SJCRH30 (cell line): Measurements from ENCODE around the gene ST6GALNAC3. TPM values are rescaled to one million over a fixed set of nuclear protein-coding genes. Genes with fewer than 3 reads are reported as not detected.

Experiments
- DNase-seq, 2 experiments: peaks; one replicate each; pipeline ENCODE4 v3.0.0-alpha.2; 2015 to 2020
- H3K27ac ChIP-seq: fragments of 250-450 bp; sonication (Bioruptor Pico); 2 replicates; pipeline ENCODE4 v1.5.1; 2020; ENCODE audit warnings: mild to moderate bottlenecking, moderate library complexity
- H3K27me3 ChIP-seq: fragments of 250-450 bp; sonication (Bioruptor Pico); 2 replicates; pipeline ENCODE4 v1.5.1; 2020; ENCODE audit warnings: mild to moderate bottlenecking, moderate library complexity
- H3K36me3 ChIP-seq: fragments of 250-450 bp; sonication (Bioruptor Pico); 2 replicates; pipeline ENCODE4 v1.5.1; 2020; ENCODE audit warnings: mild to moderate bottlenecking, moderate library complexity
- H3K4me1 ChIP-seq: fragments of 250-450 bp; sonication (Bioruptor Pico); 2 replicates; pipeline ENCODE4 v1.5.1; 2020; ENCODE audit warnings: mild to moderate bottlenecking, moderate library complexity
- H3K4me3 ChIP-seq: fragments of 250-450 bp; sonication (Bioruptor Pico); 2 replicates; pipeline ENCODE4 v1.5.1; 2020; ENCODE audit warnings: mild to moderate bottlenecking, moderate library complexity
- H3K9me3 ChIP-seq: fragments of 250-450 bp; sonication (Bioruptor Pico); replicated peaks from 2 replicates; pipeline ENCODE4 v1.5.1; 2020; ENCODE audit warnings: mild to moderate bottlenecking, moderate library complexity
- total RNA-seq: library from RNA; depleted of rRNA; stranded (reverse); fragments of >200 nt; shearing (Covaris generic); gene quantifications from 2 replicates; pipeline ENCODE4 v1.2.3, GENCODE V29; 2014

The ST6GALNAC3 gene
- total RNA-seq, 1 experiment from 2014 or later: 6.4 TPM

DNA sequence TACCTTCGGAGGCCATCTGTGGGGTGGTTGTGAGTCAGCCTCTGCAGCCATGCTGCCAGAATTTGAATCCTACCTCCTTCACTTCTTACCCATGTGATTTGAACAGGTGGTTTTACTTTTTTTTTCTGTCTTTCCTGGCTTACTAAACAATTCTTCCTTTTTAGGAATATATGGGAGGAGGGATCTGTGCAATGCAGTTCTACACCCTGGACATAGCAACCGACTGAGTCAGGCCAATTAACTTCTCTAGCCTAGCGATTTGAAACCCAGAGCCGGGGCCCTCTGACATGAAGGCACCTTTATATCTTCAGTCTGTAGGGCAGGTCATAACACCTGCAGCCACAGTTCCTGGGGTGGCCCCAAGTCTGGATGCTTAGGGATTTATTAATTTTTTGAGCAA lies 83.6 kb downstream of the ST6GALNAC3 start:
- Histone ChIP-seq H3K4me3 (no peak overlapping the region), H3K4me1 (no peaks in the 10 kb centered on the region), H3K36me3 (no peaks in the 10 kb centered on the region), H3K27ac (no peak overlapping the region), H3K9me3 (no peaks in the 10 kb centered on the region), H3K27me3 (no peaks in the 10 kb centered on the region)
- DNase-seq: no peak

- no peaks in the 10 kb centered on the region for H3K4me1 ChIP-seq
- no peak for DNase-seq
Observed at GRCh38 chr1:76160225-76160624, 85.7 kb downstream of the ST6GALNAC3 start.

GRCh38 chr1:76161451-76161850 lies 86.9 kb downstream of the ST6GALNAC3 start:
- Histone ChIP-seq H3K9me3 (no peaks in the 10 kb centered on the region; the same call in 1 of the 2 replicates), H3K36me3 (no peaks in the 10 kb centered on the region), H3K4me1 (no peaks in the 10 kb centered on the region), H3K4me3 (no peak overlapping the region), H3K27ac (no peak overlapping the region), H3K27me3 (no peaks in the 10 kb centered on the region)
- DNase-seq: no peak

More at GRCh38 chr1:76160225-76160624, 85.7 kb downstream of the ST6GALNAC3 start:
- no peaks in the 10 kb centered on the region for H3K9me3 ChIP-seq
- no peak overlapping the region for H3K4me3 ChIP-seq
- no peaks in the 10 kb centered on the region for H3K27me3 ChIP-seq
- H3K27ac ChIP-seq: no peak overlapping the region
- H3K36me3 ChIP-seq: no peaks in the 10 kb centered on the region

- Histone ChIP-seq H3K4me1 (no peaks in the 10 kb centered on the region), H3K27ac (no peak overlapping the region), H3K4me3 (no peak overlapping the region), H3K9me3 (peaks cover 5% of the 10 kb centered on the region), H3K27me3 (no peaks in the 10 kb centered on the region), H3K36me3 (no peaks in the 10 kb centered on the region)
- DNase-seq: no peak
Observed at GRCh38 chr1:76162254-76162653, 87.7 kb downstream of the ST6GALNAC3 start.

- H3K36me3 ChIP-seq: no peaks in the 10 kb centered on the region
- no peaks in the 10 kb centered on the region for H3K4me1 ChIP-seq
- H3K27me3 ChIP-seq: no peaks in the 10 kb centered on the region
- DNase-seq: no peak
- H3K27ac ChIP-seq: no peak overlapping the region
- no peak overlapping the region for H3K4me3 ChIP-seq
- peaks cover 12% of the 10 kb centered on the region for H3K9me3 ChIP-seq
Observed at GRCh38 chr1:76164165-76164564, 89.6 kb downstream of the ST6GALNAC3 start.

DNA sequence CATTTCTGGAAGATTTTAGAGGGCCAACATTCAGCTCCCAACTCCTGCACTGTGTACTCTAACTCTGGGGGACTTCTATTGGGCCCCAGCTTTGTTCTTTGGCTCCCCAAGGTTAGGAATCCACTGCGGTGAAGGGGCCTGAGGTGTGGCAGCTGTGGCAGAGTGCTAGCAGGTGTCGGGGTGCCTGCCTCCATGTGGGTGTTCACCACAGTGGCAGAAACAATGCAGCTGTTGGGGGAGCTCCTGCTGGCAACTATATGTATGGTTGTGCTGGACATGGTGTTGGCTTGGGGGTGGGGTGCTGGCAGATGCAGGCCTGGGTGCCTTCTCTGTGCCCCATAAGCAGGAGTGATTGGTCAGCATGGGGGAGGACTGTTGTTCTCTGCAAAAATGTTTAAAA lies 95.5 kb downstream of the ST6GALNAC3 start:
- Histone ChIP-seq H3K27ac (no peak overlapping the region), H3K27me3 (no peaks in the 10 kb centered on the region), H3K4me1 (0 out of 2 replicates have a peak, but pooled peaks cover 3% of the 10 kb centered on the region), H3K9me3 (peaks cover 12% of the 10 kb centered on the region), H3K36me3 (no peaks in the 10 kb centered on the region), H3K4me3 (no peak overlapping the region)
- peak in 1 of 2 experiments; percentile 11 for DNase-seq

GRCh38 chr1:76170513-76170912 lies 96.0 kb downstream of the ST6GALNAC3 start:
- Histone ChIP-seq H3K27me3 (no peaks in the 10 kb centered on the region), H3K36me3 (no peaks in the 10 kb centered on the region)
- DNase-seq: no peak

GRCh38 chr1:76176000-76176399 lies 101.5 kb downstream of the ST6GALNAC3 start:
- H3K4me3 ChIP-seq: no peak overlapping the region
- DNase-seq: peak in 1 of 2 experiments; percentile 16
- no peaks in the 10 kb centered on the region for H3K27me3 ChIP-seq

More at GRCh38 chr1:76170513-76170912, 96.0 kb downstream of the ST6GALNAC3 start:
- 0 out of 2 replicates have a peak, but pooled peaks cover 3% of the 10 kb centered on the region for H3K4me1 ChIP-seq
- H3K4me3 ChIP-seq: no peak overlapping the region
- H3K9me3 ChIP-seq: peaks cover 12% of the 10 kb centered on the region
- no peak overlapping the region for H3K27ac ChIP-seq

DNA sequence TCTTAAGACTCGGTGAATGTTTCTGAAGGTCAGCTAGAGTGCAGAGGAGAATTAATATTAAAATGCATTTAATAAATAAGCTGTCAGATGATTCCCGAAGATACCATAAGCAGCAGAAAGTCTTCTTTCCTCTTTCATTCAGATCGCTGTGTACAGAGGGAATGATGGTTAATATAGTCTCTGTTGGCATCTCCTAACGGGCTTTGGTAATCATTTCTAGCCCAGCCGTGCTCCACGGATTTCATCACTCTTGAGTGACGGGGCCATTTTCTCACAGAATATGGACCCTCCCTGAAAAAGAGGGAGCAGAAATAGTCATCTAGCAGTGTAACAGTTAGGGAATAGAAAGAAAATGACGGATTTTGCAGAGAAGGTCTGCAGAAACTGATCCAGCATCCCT lies 103.1 kb downstream of the ST6GALNAC3 start:
- H3K4me3 ChIP-seq: no peak overlapping the region
- no peak overlapping the region for H3K27ac ChIP-seq
- no peak for DNase-seq
- no peaks in the 10 kb centered on the region for H3K27me3 ChIP-seq
- H3K36me3 ChIP-seq: no peaks in the 10 kb centered on the region
- 0 out of 2 replicates have a peak, but pooled peaks cover 5% of the 10 kb centered on the region for H3K4me1 ChIP-seq
- 0 out of 2 replicates have a peak, but pooled peaks cover 2% of the 10 kb centered on the region for H3K9me3 ChIP-seq

More at GRCh38 chr1:76176000-76176399, 101.5 kb downstream of the ST6GALNAC3 start:
- 0 out of 2 replicates have a peak, but pooled peaks cover 5% of the 10 kb centered on the region for H3K4me1 ChIP-seq
- no peak overlapping the region for H3K27ac ChIP-seq
- H3K9me3 ChIP-seq: 0 out of 2 replicates have a peak, but pooled peaks cover 2% of the 10 kb centered on the region
- no peaks in the 10 kb centered on the region for H3K36me3 ChIP-seq

DNA sequence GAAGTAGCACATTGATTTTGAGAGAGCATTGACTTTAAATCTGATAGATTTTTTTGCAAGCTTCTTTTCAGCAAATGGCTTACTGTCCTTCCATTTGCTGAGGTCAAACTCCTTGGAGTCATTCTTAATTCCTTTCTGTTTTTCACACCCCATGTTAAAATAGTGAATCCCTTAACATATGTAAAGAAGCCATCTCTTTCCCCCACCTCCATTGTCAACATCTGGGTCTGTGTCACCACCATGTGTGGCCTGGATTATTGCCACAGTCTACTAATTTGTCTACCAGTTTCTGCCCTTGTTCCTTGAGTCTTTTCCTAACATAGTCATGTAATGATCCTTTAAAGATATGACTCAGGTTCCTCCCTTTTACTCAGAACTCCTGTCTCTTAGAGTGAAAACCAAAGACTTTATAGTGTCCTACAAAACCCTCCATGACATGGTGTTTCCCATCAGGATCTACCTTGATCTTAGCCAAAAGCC lies 104.7 kb downstream of the ST6GALNAC3 start:
- no peaks in the 10 kb centered on the region for H3K36me3 ChIP-seq

GRCh38 chr1:76185207-76185606 lies 110.7 kb downstream of the ST6GALNAC3 start:
- Histone ChIP-seq H3K4me1 (no peaks in the 10 kb centered on the region), H3K27ac (no peak overlapping the region), H3K4me3 (no peak overlapping the region), H3K9me3 (no peaks in the 10 kb centered on the region), H3K36me3 (no peaks in the 10 kb centered on the region), H3K27me3 (no peaks in the 10 kb centered on the region)
- no peak for DNase-seq

More for the DNA sequence above, 104.7 kb downstream of the ST6GALNAC3 start:
- H3K27ac ChIP-seq: no peak overlapping the region
- H3K4me3 ChIP-seq: no peak overlapping the region
- H3K9me3 ChIP-seq: 0 out of 2 replicates have a peak, but pooled peaks cover 2% of the 10 kb centered on the region
- no peak for DNase-seq
- H3K4me1 ChIP-seq: 0 out of 2 replicates have a peak, but pooled peaks cover 5% of the 10 kb centered on the region
- H3K27me3 ChIP-seq: no peaks in the 10 kb centered on the region

DNA sequence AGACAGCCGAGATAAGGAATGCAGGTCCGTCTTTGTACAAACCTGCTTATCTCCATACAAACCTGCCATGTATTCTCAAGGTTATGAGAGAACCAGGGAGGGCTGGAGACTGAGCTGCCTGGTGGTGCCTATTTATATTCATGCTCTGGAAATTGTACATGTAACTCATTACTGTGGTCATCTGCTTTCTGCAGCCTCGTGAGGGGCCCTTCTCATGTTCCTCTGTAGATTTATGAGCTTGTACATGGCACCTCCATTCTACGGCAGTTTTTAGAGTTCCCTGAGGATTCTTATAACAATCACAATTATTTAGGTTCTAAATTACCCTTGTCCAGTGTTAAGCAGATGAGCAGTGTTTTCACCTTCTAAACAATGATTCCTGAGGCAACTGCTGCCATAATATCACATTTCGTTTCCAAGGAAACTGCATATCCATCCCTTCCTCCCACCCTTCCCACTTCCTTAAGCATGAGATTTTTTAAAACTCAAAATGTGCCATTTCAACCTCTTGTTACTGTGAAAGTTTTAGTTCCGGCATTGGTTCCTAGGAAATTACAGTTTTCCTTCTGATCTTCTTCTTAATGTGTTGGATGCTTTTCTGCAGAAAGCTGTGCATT lies 112.1 kb downstream of the ST6GALNAC3 start:
- Histone ChIP-seq H3K27me3 (no peaks in the 10 kb centered on the region), H3K36me3 (no peaks in the 10 kb centered on the region), H3K27ac (no peak overlapping the region), H3K4me1 (no peaks in the 10 kb centered on the region), H3K9me3 (no peaks in the 10 kb centered on the region), H3K4me3 (no peak overlapping the region)
- DNase-seq: no peak

DNA sequence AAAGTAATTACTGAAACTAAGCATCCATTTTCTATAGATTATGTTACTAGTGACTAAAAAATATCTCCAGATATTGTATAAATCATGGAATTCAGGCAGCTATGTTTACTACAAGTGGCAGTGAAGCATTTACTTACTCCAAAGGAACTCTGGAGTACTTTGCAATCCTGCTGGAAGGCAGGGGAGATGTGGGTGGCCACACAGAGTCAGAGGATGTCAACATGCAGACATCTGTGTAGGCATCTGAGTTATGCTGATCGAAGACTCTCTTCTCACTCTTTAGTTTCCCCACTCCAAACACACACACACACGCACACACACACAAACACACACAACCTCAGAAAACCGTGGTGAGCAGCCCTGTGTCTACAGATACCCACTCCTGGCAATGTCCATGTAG lies 112.9 kb downstream of the ST6GALNAC3 start:
- no peak for DNase-seq
- H3K9me3 ChIP-seq: no peaks in the 10 kb centered on the region
- no peak overlapping the region for H3K27ac ChIP-seq
- no peaks in the 10 kb centered on the region for H3K36me3 ChIP-seq
- H3K27me3 ChIP-seq: no peaks in the 10 kb centered on the region
- H3K4me3 ChIP-seq: no peak overlapping the region
- H3K4me1 ChIP-seq: no peaks in the 10 kb centered on the region

- DNase-seq: no peak
- Histone ChIP-seq H3K4me1 (no peaks in the 10 kb centered on the region), H3K4me3 (no peak overlapping the region)
Observed at GRCh38 chr1:76189310-76189709, 114.8 kb downstream of the ST6GALNAC3 start.

DNA sequence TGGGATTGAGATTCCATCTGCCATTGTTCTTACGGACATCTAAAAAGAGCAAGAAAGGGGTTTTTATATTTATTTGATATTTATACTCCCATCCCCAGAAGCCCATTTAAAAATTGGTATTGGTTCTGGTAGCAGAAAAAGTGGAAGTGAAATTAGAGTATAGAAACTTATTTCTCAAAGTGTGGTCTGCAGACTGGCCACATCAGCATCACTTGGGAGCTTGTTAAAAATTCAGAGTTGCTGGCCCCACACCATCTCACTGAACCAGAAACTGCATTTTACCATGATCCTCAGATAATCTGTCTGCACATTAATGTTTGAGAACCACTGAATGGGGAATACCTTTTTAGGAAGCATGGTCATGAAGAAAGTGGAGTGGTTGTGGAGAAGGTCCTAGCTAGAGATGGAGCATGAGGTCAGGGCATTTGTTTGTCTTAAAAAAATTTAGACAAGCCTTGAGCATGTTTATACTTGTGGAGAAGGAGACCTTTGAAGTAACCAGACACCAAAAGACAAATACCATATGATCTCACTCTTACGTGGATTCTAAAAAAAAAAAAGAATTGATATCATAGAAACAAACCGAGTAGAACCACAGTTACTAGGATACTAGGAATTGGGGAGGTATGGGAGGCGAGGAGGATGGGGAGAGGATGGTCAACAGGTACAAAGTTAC lies 116.3 kb downstream of the ST6GALNAC3 start:
- no peak overlapping the region for H3K27ac ChIP-seq
- H3K27me3 ChIP-seq: no peaks in the 10 kb centered on the region
- H3K4me3 ChIP-seq: no peak overlapping the region
- H3K36me3 ChIP-seq: no peaks in the 10 kb centered on the region
- H3K4me1 ChIP-seq: no peaks in the 10 kb centered on the region
- DNase-seq: no peak
- no peaks in the 10 kb centered on the region for H3K9me3 ChIP-seq

More at GRCh38 chr1:76189310-76189709, 114.8 kb downstream of the ST6GALNAC3 start:
- Histone ChIP-seq H3K27ac (no peak overlapping the region), H3K27me3 (no peaks in the 10 kb centered on the region), H3K36me3 (no peaks in the 10 kb centered on the region), H3K9me3 (no peaks in the 10 kb centered on the region)
